Inflammatory macrophage treated with lipopolysaccharide for 4 hours (primary cell): ENCODE data around the gene GNAQ.

ENCODE experiments used
- DNase-seq: peaks from one replicate; pipeline ENCODE4 v3.0.0-alpha.2; 2020

Gene GNAQ

GRCh38 chr9:77808751-77809081, 222.9 kb downstream of the GNAQ start:
- peak; percentile 41 for DNase-seq

- DNase-seq: no peak
Observed at GRCh38 chr9:77807846-77808750, 223.5 kb downstream of the GNAQ start.

GRCh38 chr9:77807281-77807683, 224.3 kb downstream of the GNAQ start:
- DNase-seq: peak; percentile 93

- peak; percentile 49 for DNase-seq
Observed at GRCh38 chr9:77806741-77807140, 224.9 kb downstream of the GNAQ start.

- DNase-seq: no peak
Observed at GRCh38 chr9:77805810-77806209, 225.8 kb downstream of the GNAQ start.

GRCh38 chr9:77803423-77803822, 228.2 kb downstream of the GNAQ start:
- DNase-seq: no peak

GRCh38 chr9:77802515-77803293, 228.9 kb downstream of the GNAQ start:
- no peak for DNase-seq

- no peak for DNase-seq
Observed at GRCh38 chr9:77802064-77802463, 229.5 kb downstream of the GNAQ start.

GRCh38 chr9:77800924-77801551, 230.6 kb downstream of the GNAQ start:
- DNase-seq: no peak

- DNase-seq: peak; percentile 70
Observed at GRCh38 chr9:77798140-77798539, 233.5 kb downstream of the GNAQ start.

- DNase-seq: no peak
Observed at GRCh38 chr9:77794985-77795384, 236.6 kb downstream of the GNAQ start.

GRCh38 chr9:77793849-77794248, 237.8 kb downstream of the GNAQ start:
- peak; percentile 89 for DNase-seq

GRCh38 chr9:77789891-77790290, 241.7 kb downstream of the GNAQ start:
- DNase-seq: no peak

GRCh38 chr9:77785341-77785740, 246.3 kb downstream of the GNAQ start:
- no peak for DNase-seq

GRCh38 chr9:77783518-77783917, 248.1 kb downstream of the GNAQ start:
- no peak for DNase-seq

GRCh38 chr9:77779010-77779409, 252.6 kb downstream of the GNAQ start:
- DNase-seq: no peak

- DNase-seq: peak; percentile 39
Observed at GRCh38 chr9:77773381-77773780, 258.2 kb downstream of the GNAQ start.

GRCh38 chr9:77772646-77773045, 259.0 kb downstream of the GNAQ start:
- DNase-seq: no peak

- no peak for DNase-seq
Observed at GRCh38 chr9:77771171-77771570, 260.4 kb downstream of the GNAQ start.

- DNase-seq: no peak
Observed at GRCh38 chr9:77770340-77770739, 261.3 kb downstream of the GNAQ start.

- DNase-seq: peak; percentile 42
Observed at GRCh38 chr9:77769246-77769645, 262.4 kb downstream of the GNAQ start.

GRCh38 chr9:77766587-77766986, 265.0 kb downstream of the GNAQ start:
- DNase-seq: no peak

- DNase-seq: no peak
Observed at GRCh38 chr9:77765781-77766259, 265.8 kb downstream of the GNAQ start.
